ENCODE results near the gene MAP1LC3B.
A peak's percentile ranks its signal among the peaks of the same experiment; 100 is the strongest.

The MAP1LC3B gene

DNA sequence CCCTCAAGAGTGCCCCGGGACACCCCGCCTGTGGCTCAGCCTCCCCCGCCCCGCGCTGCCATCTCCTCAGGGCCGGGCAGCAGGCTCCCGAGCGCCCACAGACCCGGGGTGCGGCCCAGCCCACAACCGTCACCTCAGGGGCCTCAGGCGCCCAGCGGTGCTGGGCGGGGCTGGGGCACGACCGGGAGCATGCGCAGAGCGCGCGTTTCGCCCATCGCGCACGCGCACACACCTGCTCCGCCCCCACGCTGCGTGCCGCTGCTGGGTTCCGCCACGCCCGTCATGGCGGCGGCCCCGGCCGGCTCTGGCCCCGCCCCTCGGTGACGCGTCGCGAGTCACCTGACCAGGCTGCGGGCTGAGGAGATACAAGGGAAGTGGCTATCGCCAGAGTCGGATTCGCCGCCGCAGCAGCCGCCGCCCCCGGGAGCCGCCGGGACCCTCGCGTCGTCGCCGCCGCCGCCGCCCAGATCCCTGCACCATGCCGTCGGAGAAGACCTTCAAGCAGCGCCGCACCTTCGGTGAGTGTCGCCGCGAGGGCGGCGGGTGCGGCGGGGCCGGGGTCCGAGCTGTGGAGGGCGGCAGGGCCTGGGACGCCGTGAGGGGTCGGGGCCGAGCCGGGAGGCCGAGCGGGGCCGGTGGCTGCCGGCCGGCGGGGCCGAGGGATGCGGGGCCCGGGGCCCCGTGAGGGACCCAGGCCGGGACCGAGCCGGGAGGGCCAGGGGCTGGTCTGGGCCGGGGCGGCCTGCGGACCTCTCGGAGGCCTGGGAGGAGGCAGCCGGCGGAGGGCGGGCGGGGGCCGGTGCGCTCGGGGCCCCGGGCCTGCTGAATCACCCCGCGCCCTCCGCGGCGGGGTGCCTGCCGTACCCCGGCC lies at the start of gene MAP1LC3B:
Gene MAP1LC3B (plus strand): TSS at position 387 of the 871 bp plus-strand sequence. CDS start 92 bp downstream, at position 479.
- peak within 1 kb of the TSS; percentile 65 for H3K27ac ChIP-seq
- no peak for TF ChIP-seq CTCF (conservative IDR thresholded peaks at IDR 0.05)

DNA sequence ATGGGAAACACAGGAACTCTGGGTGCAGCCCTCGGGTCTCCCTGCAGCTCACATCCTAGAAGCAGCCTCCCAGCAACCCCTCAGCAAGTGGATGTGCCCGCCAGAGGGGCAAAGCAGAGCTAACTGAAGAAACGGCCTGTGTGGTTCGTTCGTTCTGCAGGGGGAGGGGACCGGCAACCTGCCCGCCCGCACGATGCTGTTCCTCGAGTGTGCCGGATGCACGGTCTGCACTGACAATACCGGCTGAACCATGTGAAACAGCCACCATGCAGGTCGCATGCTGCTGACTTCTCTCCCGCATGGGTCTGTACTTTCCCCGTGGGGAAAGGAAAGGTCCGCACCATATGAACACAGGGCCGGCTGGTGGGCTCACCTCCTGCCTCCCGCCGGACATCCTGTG lies 49.6 kb upstream of the MAP1LC3B start:
- H3K27ac ChIP-seq = no peak overlapping the region
- TF ChIP-seq CTCF (conservative IDR thresholded peaks at IDR 0.05) = no peak

DNA sequence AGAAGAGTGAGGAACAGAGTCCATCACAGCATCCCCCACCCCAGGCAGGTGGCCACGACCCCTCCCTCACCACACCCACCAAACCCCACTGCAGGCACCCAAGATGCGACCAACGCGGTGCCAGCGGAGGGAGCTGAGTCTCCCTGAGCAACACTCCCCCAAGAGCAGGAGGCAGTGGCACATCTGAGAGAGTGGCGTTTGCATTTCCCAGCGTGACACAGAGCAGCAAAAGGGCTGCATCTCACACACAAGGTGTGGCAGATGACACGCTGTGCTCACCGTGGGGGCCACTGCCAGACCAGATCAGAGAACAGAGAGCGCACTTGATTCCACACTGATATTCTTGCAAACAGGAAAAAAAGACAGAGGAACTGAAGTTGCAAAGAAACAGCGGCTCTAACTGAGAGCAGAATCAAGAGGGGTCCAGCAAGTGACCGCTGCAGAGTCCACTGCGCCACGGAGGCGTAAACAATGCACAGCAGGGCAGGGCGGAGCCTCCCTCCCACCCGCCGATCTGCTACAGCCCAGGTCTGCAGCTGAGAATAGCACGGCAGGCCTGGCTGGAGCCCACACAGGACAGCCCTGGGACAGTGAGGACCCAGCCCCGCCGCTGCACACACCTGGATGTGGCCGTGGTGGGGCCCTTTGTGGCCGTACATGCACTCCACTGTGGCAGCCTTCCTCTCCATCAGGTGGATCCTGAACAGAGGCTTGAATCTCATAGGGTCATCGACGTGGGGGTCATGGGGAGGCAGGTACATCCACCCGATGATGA lies 49.0 kb upstream of the MAP1LC3B start:
- TF ChIP-seq CTCF (conservative IDR thresholded peaks at IDR 0.05) = no peak
- no peak overlapping the region for H3K27ac ChIP-seq

GRCh38 chr16:87343753-87344050 lies 48.4 kb upstream of the MAP1LC3B start:
- no peak for TF ChIP-seq CTCF (conservative IDR thresholded peaks at IDR 0.05)
- H3K27ac ChIP-seq = no peak overlapping the region

DNA sequence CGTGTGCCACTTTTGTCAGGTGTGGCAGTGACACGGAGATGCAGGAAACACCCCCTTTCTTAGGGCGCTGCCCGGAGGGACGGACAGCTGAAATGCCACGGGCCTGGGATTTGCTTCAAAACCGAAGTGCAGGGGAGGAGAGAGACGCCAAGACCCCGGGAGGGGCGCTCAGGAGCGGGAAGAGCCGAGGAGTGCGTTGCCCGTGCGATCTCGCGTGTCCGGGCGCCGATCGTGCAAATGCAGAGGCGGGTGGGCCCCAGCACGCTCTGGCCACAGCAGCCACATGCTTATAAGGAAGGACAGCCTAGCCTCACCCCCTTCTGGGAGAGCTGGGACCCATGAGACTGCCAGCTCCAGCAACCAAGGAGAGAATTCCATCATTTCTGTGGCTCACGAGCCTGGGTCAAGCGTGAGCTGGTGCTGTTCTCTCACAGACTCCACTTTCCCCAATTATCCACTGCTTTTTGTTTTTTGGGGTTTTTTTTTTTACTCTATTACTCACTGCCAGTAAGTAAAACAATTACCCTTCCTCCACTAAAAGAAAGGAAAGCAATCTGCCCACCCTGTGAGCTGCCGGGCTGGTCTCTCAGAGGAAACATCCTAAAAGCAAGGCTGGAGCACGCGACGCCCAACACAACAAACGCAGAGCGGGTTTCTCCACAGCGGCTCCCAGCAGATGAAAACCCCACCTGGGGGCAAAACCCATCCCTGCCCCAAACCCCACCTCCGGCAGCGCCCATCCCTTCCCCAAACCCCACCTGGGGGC lies 47.8 kb upstream of the MAP1LC3B start:
- H3K27ac ChIP-seq = no peak overlapping the region
- TF ChIP-seq CTCF (conservative IDR thresholded peaks at IDR 0.05) = no peak

GRCh38 chr16:87344931-87345631 lies 47.1 kb upstream of the MAP1LC3B start:
- TF ChIP-seq CTCF (conservative IDR thresholded peaks at IDR 0.05) = no peak
- no peak overlapping the region for H3K27ac ChIP-seq

All from VCaP (cell line).